Inflammatory macrophage treated with lipopolysaccharide for 1 hour (primary cell): Measurements from ENCODE around the gene NTRK3.
"Not testable (repeated sequence)": the region's sequence is repeated elsewhere in the genome, so short reads cannot be mapped to it uniquely, and the experiment has no call there.

ENCODE experiments used
- DNase-seq, 2 donors: peaks; one replicate each; pipeline ENCODE4 v3.0.0-alpha.2; 2020 to 2022

NTRK3 gene

DNA sequence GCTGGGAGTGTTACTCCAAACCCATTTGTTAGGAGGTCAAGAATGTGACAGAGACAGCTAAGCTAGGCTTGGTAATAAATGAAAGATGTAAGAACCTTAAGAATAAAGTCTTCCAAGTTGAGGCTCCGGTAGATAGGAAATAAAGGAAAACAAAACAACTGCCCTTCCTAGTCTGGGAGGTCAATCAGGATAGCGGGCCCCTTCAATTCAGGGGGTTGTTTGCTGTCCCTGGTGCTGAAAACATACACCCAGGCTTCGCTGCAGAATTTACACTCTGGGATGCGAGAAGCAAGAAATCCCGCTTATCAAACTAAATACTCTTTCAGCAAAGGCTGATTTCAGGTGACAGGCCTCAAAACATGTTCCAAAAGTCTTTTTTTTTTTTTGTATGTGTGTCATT is 393.4 kb downstream of the NTRK3 start:
- DNase-seq, result no peak

DNA sequence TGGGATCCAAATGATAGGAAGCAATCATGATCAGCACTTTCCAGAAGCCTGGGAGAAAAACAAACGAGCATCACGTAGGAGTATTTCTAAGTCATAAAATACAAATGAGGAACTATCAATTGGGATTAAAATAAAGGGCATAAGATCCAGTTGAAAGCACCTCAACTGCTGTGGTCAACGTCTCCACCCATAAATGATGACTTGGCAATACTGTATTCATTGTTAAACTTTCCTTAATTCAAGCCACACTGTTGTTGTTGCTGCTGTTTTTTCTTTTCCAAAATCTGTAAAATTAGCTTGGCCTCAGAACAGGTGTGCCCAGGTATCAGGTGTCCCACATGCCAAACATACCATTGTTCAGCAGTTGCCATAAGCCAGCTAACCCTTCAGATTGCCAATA is 395.8 kb downstream of the NTRK3 start:
- no peak for DNase-seq

- DNase-seq, result no peak
These were observed 397.9 kb downstream of the NTRK3 start for GRCh38 chr15:87858651-87859050.

DNA sequence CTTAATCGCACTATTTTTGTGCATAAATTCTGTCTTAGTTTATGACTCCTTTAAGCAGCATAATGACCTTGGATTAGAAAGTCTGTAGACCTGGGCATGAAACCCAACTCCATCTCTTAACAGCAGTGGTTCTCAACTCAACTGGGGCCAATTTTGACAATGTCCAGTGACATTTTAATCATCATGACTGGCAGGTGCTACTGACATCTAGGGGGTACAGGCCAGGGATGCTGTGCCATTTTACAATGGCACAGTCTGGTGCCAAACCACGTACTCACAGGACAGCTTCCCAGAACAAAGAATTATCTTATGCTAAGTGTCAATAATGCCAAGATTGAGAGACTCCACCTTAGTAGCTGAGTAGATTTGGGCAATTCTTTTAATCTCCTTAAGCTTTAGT is 405.0 kb downstream of the NTRK3 start:
- no peak for DNase-seq

DNA sequence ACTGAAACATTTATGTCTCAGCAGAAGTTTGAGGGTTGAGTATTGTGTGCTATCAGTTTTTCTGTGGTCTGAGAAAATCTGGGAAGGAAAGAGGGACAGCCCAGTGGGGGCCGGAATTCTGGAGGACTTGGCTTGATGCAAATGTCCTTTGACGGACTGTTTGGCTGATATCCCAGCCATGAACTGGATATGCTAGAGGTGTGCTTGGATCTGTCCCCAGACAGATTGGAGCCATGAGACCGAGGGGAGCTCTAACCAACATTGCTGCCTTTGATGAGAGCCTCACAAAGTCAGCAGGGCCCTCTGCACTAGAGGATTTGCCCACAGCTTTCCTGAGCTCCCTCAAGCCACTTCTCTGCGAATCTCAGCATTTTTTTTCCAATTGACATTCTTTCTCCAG is 405.6 kb downstream of the NTRK3 start:
- no peak for DNase-seq

GRCh38 chr15:87849181-87849580 is 407.4 kb downstream of the NTRK3 start:
- no peak for DNase-seq

- DNase-seq, result no peak
These were observed 408.5 kb downstream of the NTRK3 start for GRCh38 chr15:87848012-87848411.

DNA sequence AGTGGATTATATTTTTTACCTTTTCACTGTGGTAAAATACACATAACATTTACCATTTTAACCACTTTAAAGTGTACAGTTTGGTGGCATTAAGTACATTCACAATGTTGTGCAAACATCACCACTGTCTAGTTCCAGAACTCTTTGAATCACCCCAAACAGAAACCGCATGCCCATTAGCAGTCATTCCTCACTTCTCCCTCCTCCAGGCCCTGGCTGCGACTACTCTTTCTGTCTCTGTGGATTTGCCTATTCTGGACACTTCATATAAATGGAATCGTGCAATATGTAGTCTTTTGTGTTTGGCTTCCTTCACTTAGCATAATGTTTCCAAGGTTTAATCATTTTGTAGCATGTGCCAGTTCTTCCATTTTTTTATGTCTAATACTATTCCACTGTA is 409.8 kb downstream of the NTRK3 start:
- no peak for DNase-seq

DNA sequence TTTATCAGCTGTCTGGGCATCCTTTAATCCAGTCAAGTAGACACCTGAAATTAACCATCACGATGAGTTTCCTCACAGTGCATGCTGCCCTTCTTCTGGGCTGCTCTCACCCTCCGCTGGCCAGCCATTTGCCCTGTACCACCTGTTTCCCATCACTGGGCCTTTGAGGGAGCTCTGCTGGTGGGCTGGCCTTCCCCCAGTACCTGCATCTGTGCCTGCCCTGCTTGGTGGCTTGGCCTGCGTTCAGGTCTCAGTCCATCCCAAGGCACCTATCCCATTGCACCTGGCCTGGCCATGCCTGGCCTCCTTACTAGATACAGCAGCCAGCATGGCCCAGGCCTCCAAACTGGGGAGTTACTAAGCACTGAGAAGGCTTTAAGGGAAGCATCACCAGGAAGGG is 413.2 kb downstream of the NTRK3 start:
- DNase-seq, result no peak

- DNase-seq, result no peak
These were observed 415.0 kb downstream of the NTRK3 start for GRCh38 chr15:87841426-87841998.

GRCh38 chr15:87835830-87836229 is 420.7 kb downstream of the NTRK3 start:
- not testable (repeated sequence) for DNase-seq

DNA sequence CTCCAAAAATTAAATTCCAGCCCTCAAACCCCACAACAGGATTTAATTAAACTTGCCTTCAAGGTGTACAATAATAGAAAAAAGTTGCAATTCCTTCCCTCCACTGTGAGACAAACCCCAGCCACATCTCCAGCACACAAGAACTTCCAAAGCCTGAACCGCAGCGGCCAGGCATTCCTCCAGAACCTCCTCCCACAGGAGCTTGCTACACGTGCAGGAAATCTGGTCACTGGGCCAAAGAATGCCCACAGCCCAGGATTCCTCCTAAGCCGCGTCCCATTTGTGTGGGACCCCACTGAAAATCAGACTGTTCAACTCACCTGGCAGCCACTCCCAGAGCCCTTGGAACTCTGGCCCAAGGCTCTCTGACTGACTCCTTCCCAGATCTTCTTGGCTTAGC is 423.2 kb downstream of the NTRK3 start:
- DNase-seq, result not testable (repeated sequence)

DNA sequence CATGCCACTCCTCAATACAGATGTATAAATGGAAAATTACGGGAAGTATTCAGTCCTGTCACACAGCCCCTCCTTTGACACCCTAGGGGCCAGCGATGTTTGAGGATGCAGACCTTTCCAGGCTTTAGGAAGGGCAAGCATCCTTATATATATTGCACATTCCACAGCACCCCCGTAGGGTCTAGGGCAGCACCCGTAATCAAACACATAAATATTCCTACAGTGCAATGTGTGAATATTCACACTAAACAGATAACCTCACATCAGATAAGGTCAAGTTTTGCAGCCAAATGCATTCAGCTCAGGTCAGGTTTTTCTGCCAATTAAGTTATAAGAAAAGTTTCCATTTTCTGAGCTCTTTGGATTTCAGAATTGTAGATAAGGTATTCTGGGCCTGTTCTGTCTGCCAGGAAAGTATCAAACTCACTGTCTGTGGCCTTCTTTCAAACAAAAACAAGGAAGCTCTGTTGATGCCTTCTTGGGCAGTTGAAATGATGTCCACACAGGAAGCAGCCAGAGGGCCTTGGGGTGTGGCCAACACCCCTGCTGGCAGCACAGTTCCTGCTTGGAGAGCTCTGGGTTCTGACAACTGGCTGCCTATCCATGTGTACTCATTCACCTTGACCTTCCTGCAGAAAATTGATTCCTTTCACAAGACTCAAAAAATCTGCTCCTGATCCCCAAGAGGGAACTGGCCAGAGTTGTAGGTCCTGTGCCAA is 427.0 kb downstream of the NTRK3 start:
- DNase-seq, result peak in 1 of 2 donors; percentile 13

DNA sequence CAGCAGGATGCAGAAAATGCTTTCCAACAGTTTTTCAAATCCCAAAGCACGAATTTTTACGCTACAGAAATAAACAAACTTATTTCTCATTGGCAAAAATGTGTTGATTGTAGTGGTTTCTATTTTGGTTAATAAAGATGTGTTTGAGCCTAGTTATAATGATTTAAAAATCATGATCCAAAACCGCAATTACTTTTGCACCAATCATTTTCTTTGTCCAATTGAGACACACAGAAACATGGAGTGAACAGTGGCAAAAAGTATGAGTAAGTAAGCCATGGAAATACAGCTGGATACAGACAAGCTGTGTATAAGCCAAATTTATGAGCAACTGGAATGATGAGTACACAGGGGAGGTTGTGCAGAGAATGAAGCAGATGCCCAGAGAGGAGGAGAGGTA is 427.9 kb downstream of the NTRK3 start:
- DNase-seq, result no peak

DNA sequence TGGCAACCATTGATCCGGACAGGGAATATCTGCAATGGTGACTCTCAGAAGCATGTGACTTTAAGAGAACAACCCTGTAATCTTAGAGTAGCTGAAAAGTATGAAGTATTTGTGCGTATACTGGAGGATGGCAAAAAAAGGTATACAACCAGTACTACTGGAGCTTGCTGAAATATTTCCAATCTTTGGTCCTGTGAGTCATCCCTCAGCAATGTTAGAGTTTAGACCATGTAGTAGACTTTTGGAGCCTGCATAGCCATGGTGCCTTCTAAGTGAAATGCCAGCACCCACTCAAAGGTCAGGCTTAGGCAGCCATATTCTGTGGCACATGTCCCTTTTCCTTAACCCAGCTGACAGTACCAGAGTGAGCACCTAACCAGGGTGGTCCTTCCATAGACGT is 429.4 kb downstream of the NTRK3 start:
- no peak for DNase-seq

- no peak for DNase-seq
These were observed 430.3 kb downstream of the NTRK3 start for GRCh38 chr15:87826119-87826747.

- DNase-seq, result no peak
These were observed 437.8 kb downstream of the NTRK3 start for GRCh38 chr15:87818756-87819155.

DNA sequence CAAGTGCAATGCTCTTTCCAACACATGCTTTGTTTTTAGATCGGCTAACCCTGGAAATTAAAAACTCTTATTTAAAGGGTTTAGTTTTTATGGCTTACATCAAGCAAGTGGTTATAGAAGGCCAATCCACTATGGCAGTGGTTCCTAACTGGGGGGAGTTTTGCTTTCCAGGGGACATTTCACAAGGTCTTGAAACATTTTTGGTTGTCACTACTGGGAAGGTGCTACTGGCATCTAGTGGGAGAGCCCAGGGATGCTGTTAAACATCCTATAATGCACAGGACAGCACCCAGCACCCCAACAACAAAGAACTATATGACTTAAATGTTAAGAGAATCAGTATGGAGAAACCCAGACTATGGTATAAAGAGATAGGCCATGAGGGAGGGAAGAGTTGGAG is 439.0 kb downstream of the NTRK3 start:
- DNase-seq, result no peak

DNA sequence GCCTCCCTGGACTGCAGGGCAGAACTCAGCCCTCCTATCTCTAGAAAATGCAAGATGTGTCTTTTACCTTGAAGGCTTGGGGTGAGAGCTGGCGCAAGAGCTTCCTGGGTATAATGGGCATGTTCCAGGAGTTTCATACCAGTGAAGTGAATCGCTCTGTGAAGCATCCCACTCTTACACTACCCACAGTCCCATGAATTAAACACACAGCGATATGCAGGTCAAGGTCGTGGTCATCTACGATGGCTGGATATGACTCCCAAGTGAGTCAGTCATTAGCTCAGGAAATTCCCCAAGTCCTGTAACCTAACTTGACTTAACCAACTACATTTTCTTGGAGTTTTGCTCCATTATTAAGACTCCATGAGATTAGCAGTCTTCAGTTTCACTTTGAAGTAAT is 439.7 kb downstream of the NTRK3 start:
- no peak for DNase-seq

DNA sequence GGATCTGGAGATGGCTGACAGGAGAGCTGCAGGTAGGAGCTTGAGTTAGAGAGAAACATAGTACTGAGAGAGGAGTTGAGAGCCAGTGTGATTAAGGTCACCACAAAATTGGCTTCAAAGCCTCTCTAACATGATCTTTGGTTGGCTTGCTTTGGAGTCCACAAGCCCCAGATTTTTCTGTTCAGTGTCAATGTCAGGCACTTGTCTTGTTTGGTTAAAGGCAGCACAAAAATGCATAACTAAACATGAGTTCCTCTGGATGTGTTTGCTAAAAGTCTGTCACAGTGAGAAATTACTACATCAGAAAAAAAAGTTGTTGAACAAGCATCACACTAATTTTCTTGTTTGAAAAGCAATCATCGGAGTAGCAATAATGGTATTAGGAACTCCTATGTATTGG is 440.5 kb downstream of the NTRK3 start:
- DNase-seq, result no peak
